Peyer's patch (tissue), 4 donors: ENCODE results near the gene CLEC16A. TPM values are rescaled to one million over a fixed set of nuclear protein-coding genes. Genes with fewer than 3 reads are reported as not detected.

ENCODE experiments used
- DNase-seq, 3 donors: peaks; one replicate each; pipeline ENCODE4 v3.0.0-alpha.2; 2017 to 2019
- H3K27ac ChIP-seq, 4 donors: fragments of 200-600 bp; sonication (generic); one replicate each; pipeline ENCODE4 v1.5.1; 2016 to 2019
- H3K27me3 ChIP-seq, 2 donors: fragments of 200-600 bp; sonication (generic); one replicate each; pipeline ENCODE4 v1.5.1; 2019
- H3K36me3 ChIP-seq, 3 donors: fragments of 200-600 bp; sonication (generic); one replicate each; pipeline ENCODE4 v1.5.1; 2016 to 2019
- H3K4me1 ChIP-seq, 4 donors: fragments of 200-600 bp; sonication (generic); one replicate each; pipeline ENCODE4 v1.5.1; 2016 to 2019
- H3K4me3 ChIP-seq, 4 donors: fragments of 200-600 bp; sonication (generic); 1 replicate in 3 of 4; 2 replicates in 1 of 4; pipeline ENCODE4 v1.5.1; 2016 to 2019; ENCODE audit warnings: mild to moderate bottlenecking in 1 of 4
- H3K9me3 ChIP-seq, 4 donors: fragments of 200-600 bp; sonication (generic); one replicate each; pipeline ENCODE4 v1.5.1; 2016 to 2019; ENCODE audit warnings: mild to moderate bottlenecking in 1 of 4
- POLR2A ChIP-seq, 2 donors: fragments of 450-650 bp; IDR thresholded peaks; one replicate each; pipeline ENCODE4 v1.5.1; 2017; ENCODE audit warnings: antibody characterized with exemption in 2 of 2, mild to moderate bottlenecking in 2 of 2, moderate library complexity in 2 of 2
- total RNA-seq, 4 donors: library from RNA; depleted of rRNA; stranded (reverse); fragments of >200 nt; gene quantifications; one replicate each; pipeline ENCODE4 v1.1.0, GENCODE V29; 2016
- TF ChIP-seq, protein P1 (sequence below), 6 experiments: fragments of 450-650 bp in 4 of 6; fragments of 200-600 bp in 2 of 6; sonication (generic) in 1 of 6; IDR thresholded peaks; one replicate each; pipeline ENCODE4 v1.5.1; 2017 to 2019; ENCODE audit warnings: antibody characterized with exemption in 6 of 6, mild to moderate bottlenecking in 3 of 6, moderate library complexity in 1 of 6

The CLEC16A gene
- total RNA-seq, 4 donors from 2014 or later = 37.8 to 139 (median 64.3) TPM

DNA sequence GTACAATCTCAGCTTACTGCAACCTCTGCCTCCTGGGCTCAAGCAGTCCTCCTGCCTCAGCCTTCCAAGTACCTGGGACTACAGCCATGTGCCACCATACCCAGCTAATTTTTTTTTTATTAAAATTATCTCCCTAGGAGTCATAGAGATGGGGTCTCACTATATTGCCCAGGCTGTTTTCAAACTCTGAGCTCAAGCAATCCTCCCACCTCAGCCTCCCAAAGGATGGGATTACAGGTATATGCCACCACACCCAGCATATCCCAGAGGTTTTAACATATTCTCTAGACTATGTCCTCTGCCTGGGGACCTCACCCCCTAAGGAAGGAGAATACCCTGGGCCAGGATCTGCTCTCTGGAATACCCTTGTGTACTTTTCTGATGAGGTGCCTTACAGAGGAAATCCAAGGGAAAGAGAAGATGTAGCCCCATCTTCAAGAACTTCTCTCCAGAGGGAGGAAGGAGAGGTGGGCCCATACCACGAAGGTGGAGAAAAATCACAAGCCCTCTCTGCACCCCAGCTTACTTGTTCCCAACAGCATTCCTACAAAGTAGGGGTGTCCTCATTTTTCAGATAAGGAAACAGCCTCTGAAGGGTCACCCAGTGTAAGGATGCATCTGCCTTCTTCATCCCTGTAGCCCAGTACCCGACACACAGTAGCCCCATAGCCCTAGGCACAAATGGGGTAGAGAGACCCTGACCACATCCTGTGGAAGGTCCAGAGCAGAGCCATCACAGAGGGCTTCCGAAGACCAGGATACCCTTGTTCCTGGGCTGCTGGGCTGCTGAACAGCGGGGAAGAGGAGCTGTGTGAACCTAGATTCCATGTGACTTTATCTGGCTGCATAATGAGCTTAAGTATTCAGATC lies 160.0 kb downstream of the CLEC16A start:
- Histone ChIP-seq H3K36me3 (no peaks in the 10 kb centered on the region), H3K4me3 (no peak overlapping the region), H3K9me3 (no peaks in the 10 kb centered on the region), H3K4me1 (peaks cover 0 to 51% (median 22%) of the 10 kb centered on the region in 4 donors), H3K27ac (peak overlapping the region in 3 of 4 donors; percentile 20 to 67 (median 64)), H3K27me3 (no peaks in the 10 kb centered on the region)
- no peak for TF ChIP-seq POLR2A (IDR thresholded peaks at IDR 0.05)
- TF ChIP-seq, protein P1, sequence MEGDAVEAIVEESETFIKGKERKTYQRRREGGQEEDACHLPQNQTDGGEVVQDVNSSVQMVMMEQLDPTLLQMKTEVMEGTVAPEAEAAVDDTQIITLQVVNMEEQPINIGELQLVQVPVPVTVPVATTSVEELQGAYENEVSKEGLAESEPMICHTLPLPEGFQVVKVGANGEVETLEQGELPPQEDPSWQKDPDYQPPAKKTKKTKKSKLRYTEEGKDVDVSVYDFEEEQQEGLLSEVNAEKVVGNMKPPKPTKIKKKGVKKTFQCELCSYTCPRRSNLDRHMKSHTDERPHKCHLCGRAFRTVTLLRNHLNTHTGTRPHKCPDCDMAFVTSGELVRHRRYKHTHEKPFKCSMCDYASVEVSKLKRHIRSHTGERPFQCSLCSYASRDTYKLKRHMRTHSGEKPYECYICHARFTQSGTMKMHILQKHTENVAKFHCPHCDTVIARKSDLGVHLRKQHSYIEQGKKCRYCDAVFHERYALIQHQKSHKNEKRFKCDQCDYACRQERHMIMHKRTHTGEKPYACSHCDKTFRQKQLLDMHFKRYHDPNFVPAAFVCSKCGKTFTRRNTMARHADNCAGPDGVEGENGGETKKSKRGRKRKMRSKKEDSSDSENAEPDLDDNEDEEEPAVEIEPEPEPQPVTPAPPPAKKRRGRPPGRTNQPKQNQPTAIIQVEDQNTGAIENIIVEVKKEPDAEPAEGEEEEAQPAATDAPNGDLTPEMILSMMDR (IDR thresholded peaks at IDR 0.05) = no peak
- DNase-seq = peak in 1 of 3 donors; percentile 43

DNA sequence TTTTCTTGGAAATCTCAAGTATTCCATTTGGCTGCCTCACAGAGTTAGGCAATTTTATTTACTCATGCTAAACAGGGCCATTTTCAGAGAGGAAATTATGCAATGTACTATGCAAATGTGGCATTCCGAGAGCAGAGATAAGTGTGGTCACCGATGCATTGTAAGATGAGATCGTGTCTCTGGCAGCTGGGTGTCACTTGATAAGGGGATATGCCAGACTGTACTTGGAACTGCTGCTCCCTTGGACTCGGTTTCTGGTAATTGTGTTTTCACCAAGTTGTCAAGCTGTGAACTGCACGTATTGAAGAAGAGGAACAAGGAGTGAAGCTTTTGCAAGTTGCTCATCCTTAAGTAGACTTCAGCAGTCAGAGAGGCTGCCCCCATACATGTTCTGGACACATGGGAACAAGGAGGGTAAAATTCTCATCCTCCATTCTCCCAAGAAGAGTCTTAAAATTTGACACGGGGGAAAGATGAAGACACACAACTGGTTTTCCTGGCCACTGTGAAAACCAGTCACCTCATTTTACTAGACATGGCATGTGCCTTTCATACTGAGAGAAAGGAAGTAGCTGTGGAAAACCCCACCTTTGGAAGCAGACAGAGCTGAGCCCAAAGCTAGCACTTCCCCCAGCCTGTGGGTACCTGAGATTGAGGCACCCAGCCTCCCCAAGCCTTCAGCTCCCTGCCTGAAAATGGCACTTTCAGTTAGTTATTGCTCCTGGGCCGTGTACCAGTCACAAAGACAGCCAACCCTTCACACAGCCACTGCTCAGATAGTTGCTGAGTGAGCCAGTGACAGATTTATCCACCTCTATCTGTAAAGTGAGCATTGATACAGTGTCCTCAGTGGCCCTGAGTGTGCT lies 160.9 kb downstream of the CLEC16A start:
- H3K27ac ChIP-seq = peak overlapping the region in 3 of 4 donors; percentile 51 to 67 (median 64)
- H3K27me3 ChIP-seq = no peaks in the 10 kb centered on the region
- H3K4me1 ChIP-seq = peaks cover 0 to 43% (median 17%) of the 10 kb centered on the region in 4 donors
- no peak for TF ChIP-seq POLR2A (IDR thresholded peaks at IDR 0.05)
- TF ChIP-seq, protein P1 (IDR thresholded peaks at IDR 0.05) = peak in 2 of 6 experiments; percentile 18 to 19
- peak; percentile 43 to 79 (median 74) for DNase-seq
- no peaks in the 10 kb centered on the region for H3K9me3 ChIP-seq
- H3K4me3 ChIP-seq = no peak overlapping the region
- H3K36me3 ChIP-seq = no peaks in the 10 kb centered on the region

DNA sequence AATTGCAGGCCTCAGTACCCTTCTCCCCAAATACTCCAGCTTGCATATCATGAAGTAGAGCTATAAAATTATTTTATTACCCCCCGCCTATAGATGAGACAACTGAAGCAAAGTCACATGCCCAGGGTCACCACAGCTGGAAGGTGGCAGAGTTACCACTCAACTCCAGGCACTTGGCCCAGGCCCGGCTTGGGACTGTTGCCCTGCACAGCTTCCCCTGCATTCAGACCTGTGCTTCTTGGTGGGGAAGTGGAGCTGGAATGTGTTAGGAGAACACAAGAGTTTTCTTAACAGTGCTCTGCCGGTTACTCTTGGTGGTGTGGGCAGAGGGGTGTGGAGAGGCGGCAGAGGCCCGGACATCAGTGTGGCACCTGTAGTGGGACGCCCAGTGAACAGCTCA lies 162.4 kb downstream of the CLEC16A start:
- TF ChIP-seq POLR2A (IDR thresholded peaks at IDR 0.05) = no peak
- TF ChIP-seq, protein P1 (IDR thresholded peaks at IDR 0.05) = no peak

GRCh38 chr16:11107780-11108465 lies 163.6 kb downstream of the CLEC16A start:
- no peaks in the 10 kb centered on the region for H3K36me3 ChIP-seq
- no peaks in the 10 kb centered on the region for H3K27me3 ChIP-seq
- DNase-seq = peak in 1 of 3 donors; percentile 45
- TF ChIP-seq POLR2A (IDR thresholded peaks at IDR 0.05) = no peak
- TF ChIP-seq, protein P1 (IDR thresholded peaks at IDR 0.05) = no peak
- H3K27ac ChIP-seq = no peak overlapping the region
- peaks cover 0 to 18% (median 14%) of the 10 kb centered on the region in 4 donors for H3K4me1 ChIP-seq
- peaks cover 0 to 6% (median 0%) of the 10 kb centered on the region in 4 donors for H3K9me3 ChIP-seq
- H3K4me3 ChIP-seq = no peak overlapping the region

More for the DNA sequence above, 162.4 kb downstream of the CLEC16A start:
- Histone ChIP-seq H3K4me1 (peaks cover 0 to 29% (median 14%) of the 10 kb centered on the region in 4 donors), H3K36me3 (no peaks in the 10 kb centered on the region), H3K9me3 (peaks cover 0 to 6% (median 0%) of the 10 kb centered on the region in 4 donors), H3K4me3 (no peak overlapping the region), H3K27ac (no peak overlapping the region), H3K27me3 (no peaks in the 10 kb centered on the region)
- peak in 1 of 3 donors; percentile 24 for DNase-seq

- Histone ChIP-seq H3K36me3 (no peaks in the 10 kb centered on the region), H3K4me1 (peaks cover 0 to 18% (median 14%) of the 10 kb centered on the region in 4 donors), H3K27ac (no peak overlapping the region), H3K27me3 (no peaks in the 10 kb centered on the region), H3K9me3 (peaks cover 0 to 6% (median 0%) of the 10 kb centered on the region in 4 donors), H3K4me3 (no peak overlapping the region)
- TF ChIP-seq, protein P1 (IDR thresholded peaks at IDR 0.05) = no peak
- no peak for TF ChIP-seq POLR2A (IDR thresholded peaks at IDR 0.05)
- peak in 1 of 3 donors; percentile 7 for DNase-seq
Observed at GRCh38 chr16:11108466-11108805, 164.1 kb downstream of the CLEC16A start.
